Breast epithelium (tissue), 4 donors: Measurements from ENCODE around the gene ANKRD29. TPM values are rescaled to one million over a fixed set of nuclear protein-coding genes. Genes with fewer than 3 reads are reported as not detected.
A peak's percentile ranks its signal among the peaks of the same experiment; 100 is the strongest.

ENCODE experiments used
- DNase-seq, 2 donors: peaks; one replicate each; pipeline ENCODE4 v3.0.0-alpha.2; 2019; ENCODE audit warnings: low spot score in 2 of 2
- H3K27ac ChIP-seq, 2 donors: fragments of 200-600 bp; sonication (generic) in 1 of 2; one replicate each; pipeline ENCODE4 v1.5.1; 2016 to 2019; ENCODE audit warnings: mild to moderate bottlenecking in 1 of 2
- H3K27me3 ChIP-seq, 2 donors: fragments of 200-600 bp; sonication (generic) in 1 of 2; one replicate each; pipeline versions ENCODE4 v1.5.1 to v1.6.0; 2017 to 2019; ENCODE audit warnings: control low read depth in 1 of 2, mild to moderate bottlenecking in 1 of 2
- H3K36me3 ChIP-seq: fragments of 200-600 bp; one replicate; pipeline ENCODE4 v1.5.1; 2019
- H3K4me1 ChIP-seq, 2 donors: fragments of 200-600 bp; sonication (generic); one replicate each; pipeline ENCODE4 v1.5.1; 2016 to 2019; ENCODE audit warnings: control low read depth in 1 of 2
- H3K4me3 ChIP-seq, 3 donors: fragments of 200-600 bp; sonication (generic); 1 replicate in 2 of 3; 2 replicates in 1 of 3; pipeline ENCODE4 v1.5.1; 2016 to 2019; ENCODE audit warnings: mild to moderate bottlenecking in 3 of 3, moderate library complexity in 2 of 3
- H3K9me3 ChIP-seq, 2 donors: fragments of 200-600 bp; sonication (generic) in 1 of 2; one replicate each; pipeline ENCODE4 v1.5.1; 2016 to 2019; ENCODE audit warnings: control low read depth in 1 of 2
- CTCF ChIP-seq, 3 donors: fragments of 450-650 bp; IDR thresholded peaks; one replicate each; pipeline ENCODE4 v1.5.1; 2016 to 2017; ENCODE audit warnings: antibody characterized with exemption in 3 of 3, mild to moderate bottlenecking in 3 of 3, moderate library complexity in 3 of 3
- POLR2A ChIP-seq: fragments of 450-650 bp; IDR thresholded peaks from one replicate; pipeline ENCODE4 v1.6.1; 2016; ENCODE audit warnings: antibody characterized with exemption, mild to moderate bottlenecking, moderate library complexity
- POLR2AphosphoS5 ChIP-seq, 3 donors: sonication (generic); formaldehyde crosslinking; IDR thresholded peaks; one replicate each; pipeline ENCODE4 v1.6.1; 2017; ENCODE audit warnings: antibody characterized with exemption in 3 of 3
- intact Hi-C: fragments of 100-400 bp; cut with DNase I; formaldehyde crosslinking; loops from one replicate; pipeline ENCODE4 v1.15.1; 2023; ENCODE audit warnings: low total_unique reads
- total RNA-seq, 3 donors: library from RNA; depleted of rRNA; stranded (reverse); fragments of >200 nt; gene quantifications; one replicate each; pipeline ENCODE4 v1.1.0, GENCODE V29; 2016

ANKRD29 gene, protein sequence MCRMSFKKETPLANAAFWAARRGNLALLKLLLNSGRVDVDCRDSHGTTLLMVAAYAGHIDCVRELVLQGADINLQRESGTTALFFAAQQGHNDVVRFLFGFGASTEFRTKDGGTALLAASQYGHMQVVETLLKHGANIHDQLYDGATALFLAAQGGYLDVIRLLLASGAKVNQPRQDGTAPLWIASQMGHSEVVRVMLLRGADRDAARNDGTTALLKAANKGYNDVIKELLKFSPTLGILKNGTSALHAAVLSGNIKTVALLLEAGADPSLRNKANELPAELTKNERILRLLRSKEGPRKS
- 10 to 100 TPM in 1 of 3 donors, 1 to 10 TPM in 2; 8.8 to 13.8 (median 9.9) TPM for total RNA-seq

GRCh38 chr18:23662309-23663263 is at the start of gene ANKRD29:
TSS of gene ANKRD29 (minus strand) at chr18:23662911. CDS start at chr18:23662730, 181 bp downstream.
- Histone ChIP-seq H3K36me3 (no peaks in the 10 kb centered on the region), H3K27me3 (peaks cover 0 to 6% of the 10 kb centered on the region in 2 donors), H3K9me3 (no peaks in the 10 kb centered on the region), H3K27ac (peak within 1 kb of the TSS; percentile 25 to 75), H3K4me1 (no peaks in the 10 kb centered on the region), H3K4me3 (peak within 1 kb of the TSS; percentile 58 to 88 (median 60))
- no peak for DNase-seq
- intact Hi-C loops, result no loop called here
- TF ChIP-seq POLR2AphosphoS5 (IDR thresholded peaks at IDR 0.05) (no peak), CTCF (IDR thresholded peaks at IDR 0.05) (no peak), POLR2A (no peak)

GRCh38 chr18:23712445-23712844 is 49.7 kb upstream of the ANKRD29 start:
- intact Hi-C loops, result no loop called here
- Histone ChIP-seq H3K27ac (no peak overlapping the region), H3K4me1 (no peaks in the 10 kb centered on the region), H3K27me3 (no peaks in the 10 kb centered on the region), H3K36me3 (no peaks in the 10 kb centered on the region), H3K4me3 (no peak overlapping the region), H3K9me3 (peaks cover 0 to under 1% of the 10 kb centered on the region in 2 donors)
- TF ChIP-seq POLR2A (no peak), POLR2AphosphoS5 (IDR thresholded peaks at IDR 0.05) (no peak), CTCF (IDR thresholded peaks at IDR 0.05) (no peak)
- DNase-seq, result no peak

GRCh38 chr18:23711426-23711825 is 48.7 kb upstream of the ANKRD29 start:
- Histone ChIP-seq H3K4me3 (no peak overlapping the region), H3K9me3 (peaks cover 5 to 6% of the 10 kb centered on the region in 2 donors), H3K27ac (no peak overlapping the region), H3K4me1 (no peaks in the 10 kb centered on the region), H3K36me3 (no peaks in the 10 kb centered on the region), H3K27me3 (no peaks in the 10 kb centered on the region)
- intact Hi-C loops, result no loop called here
- no peak for DNase-seq
- TF ChIP-seq POLR2A (no peak), CTCF (IDR thresholded peaks at IDR 0.05) (no peak), POLR2AphosphoS5 (IDR thresholded peaks at IDR 0.05) (no peak)

- Histone ChIP-seq H3K36me3 (no peaks in the 10 kb centered on the region), H3K4me3 (no peak overlapping the region), H3K27ac (no peak overlapping the region), H3K9me3 (peaks cover 5 to 6% of the 10 kb centered on the region in 2 donors), H3K4me1 (no peaks in the 10 kb centered on the region), H3K27me3 (no peaks in the 10 kb centered on the region)
- intact Hi-C loops, result no loop called here
- no peak for TF ChIP-seq POLR2A
- no peak for DNase-seq
Observed at GRCh38 chr18:23710946-23711345, 48.2 kb upstream of the ANKRD29 start.

DNA sequence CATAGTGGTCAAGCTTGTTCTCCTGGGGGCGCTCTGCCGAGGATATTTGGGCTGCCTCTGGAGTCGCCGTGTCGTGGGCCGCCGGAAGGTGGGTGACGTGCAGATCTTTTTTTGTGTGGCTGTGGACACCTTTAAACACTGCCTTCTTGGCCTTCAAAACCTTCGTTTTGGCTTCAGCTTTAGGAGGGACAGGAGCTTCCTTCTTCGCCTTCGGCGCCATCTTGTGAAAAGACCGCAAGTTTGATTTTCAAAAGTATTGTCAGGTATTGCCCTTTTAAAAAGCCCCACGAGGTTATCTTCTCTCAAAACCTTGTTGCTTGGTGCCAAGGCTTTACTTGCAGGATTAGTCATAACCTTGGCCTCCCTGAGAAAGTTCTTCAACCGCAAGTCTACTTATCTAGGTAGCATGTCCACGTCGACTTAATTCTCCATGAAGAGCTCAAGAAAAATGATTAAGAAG is 47.4 kb upstream of the ANKRD29 start:
- no peak overlapping the region for H3K27ac ChIP-seq
- no peak overlapping the region for H3K4me3 ChIP-seq
- H3K27me3 ChIP-seq, result no peaks in the 10 kb centered on the region
- no peak for TF ChIP-seq POLR2A
- TF ChIP-seq POLR2AphosphoS5 (IDR thresholded peaks at IDR 0.05), result no peak
- TF ChIP-seq CTCF (IDR thresholded peaks at IDR 0.05), result no peak
- no peaks in the 10 kb centered on the region for H3K36me3 ChIP-seq
- H3K4me1 ChIP-seq, result no peaks in the 10 kb centered on the region
- peaks cover 5 to 6% of the 10 kb centered on the region in 2 donors for H3K9me3 ChIP-seq
- intact Hi-C loops, result no loop called here
- no peak for DNase-seq
